Stomach (tissue), 9 donors: ENCODE measurements around the gene NDFIP2. TPM values are rescaled to one million over a fixed set of nuclear protein-coding genes. Genes with fewer than 3 reads are reported as not detected.

Experiments
- DNase-seq, 2 donors: peaks; one replicate each; pipeline versions ENCODE4 v3.0.0 to v3.0.0-alpha.2; 2013 to 2019
- H3K27ac ChIP-seq, 5 donors: fragments of 200-600 bp in 4 of 5; sonication (generic) in 4 of 5; one replicate each; pipeline ENCODE4 v1.5.1; 2013 to 2019; ENCODE audit warnings: mild to moderate bottlenecking in 1 of 5, moderate library complexity in 1 of 5
- H3K27me3 ChIP-seq, 3 donors: fragments of 200-600 bp; sonication (generic); one replicate each; pipeline ENCODE4 v1.5.1; 2017 to 2019; ENCODE audit warnings: mixed run types in 1 of 3
- H3K36me3 ChIP-seq, 4 donors: fragments of 200-600 bp; sonication (generic); 1 replicate in 3 of 4; 2 replicates in 1 of 4; pipeline ENCODE4 v1.5.1; 2016 to 2019
- H3K4me1 ChIP-seq, 4 donors: fragments of 200-600 bp; sonication (generic); one replicate each; pipeline ENCODE4 v1.5.1; 2016 to 2019
- H3K4me3 ChIP-seq, 4 donors: fragments of 200-600 bp; sonication (generic) in 3 of 4; one replicate each; pipeline ENCODE4 v1.5.1; 2016 to 2019; ENCODE audit warnings: mild to moderate bottlenecking in 1 of 4
- H3K9me3 ChIP-seq, 4 donors: fragments of 200-600 bp; sonication (generic); one replicate each; pipeline ENCODE4 v1.5.1; 2016 to 2019
- CTCF ChIP-seq, 7 experiments: fragments of 450-650 bp in 4 of 7; fragments of 200-600 bp in 3 of 7; sonication (generic) in 3 of 7; IDR thresholded peaks; one replicate each; pipeline ENCODE4 v1.5.1; 2016 to 2019; ENCODE audit warnings: antibody characterized with exemption in 7 of 7, control low read depth in 2 of 7, mild to moderate bottlenecking in 1 of 7
- EP300 ChIP-seq: sonication (generic); formaldehyde crosslinking; IDR thresholded peaks from one replicate; pipeline ENCODE4 v1.6.1; 2017; ENCODE audit warnings: antibody characterized with exemption
- POLR2A ChIP-seq, 4 donors: fragments of 450-650 bp; IDR thresholded peaks; one replicate each; pipeline ENCODE4 v1.6.1; 2016; ENCODE audit warnings: antibody characterized with exemption in 4 of 4, control low read depth in 2 of 4, mild to moderate bottlenecking in 1 of 4, moderate library complexity in 1 of 4
- POLR2AphosphoS5 ChIP-seq, 3 donors: sonication (generic); formaldehyde crosslinking; IDR thresholded peaks; one replicate each; pipeline ENCODE4 v1.6.1; 2016; ENCODE audit warnings: antibody characterized with exemption in 3 of 3
- WGBS, 5 donors: extraction: QIAGEN DNeasy Blood & Tissue Kit in 3 of 5; methylation state at CpG; one replicate each; pipeline versions ENCODE4 v1.1.5 to v1.1.7; 2013 to 2018; 5-methylcytosine and 5-hydroxymethylcytosine counted together
- intact Hi-C: fragments of 100-400 bp; cut with DNase I; formaldehyde crosslinking; loops from one replicate; pipeline ENCODE4 v1.15.1; 2023; ENCODE audit warnings: low total_unique reads
- polyA plus RNA-seq, 3 donors: library from polyadenylated mRNA; stranded (reverse); fragments of 200-250 nt; gene quantifications; one replicate each; pipeline ENCODE4 v1.2.3, GENCODE V29; 2013
- total RNA-seq, 5 donors: library from RNA; depleted of rRNA; stranded (reverse); fragments of >200 nt; gene quantifications; one replicate each; pipeline versions ENCODE4 v1.1.0 to v1.2.3, GENCODE V29; 2014 to 2016
- donor health status: healthy with polysubstance abuse.
- donor health status: Bipolar disorder and iron deficiency.
- donor health status: healthy.

The NDFIP2 gene
- total and polyA plus RNA-seq, 8 donors = 2.9 to 56.5 (median 14.7) TPM

GRCh38 chr13:79585033-79585432, 104.1 kb downstream of the NDFIP2 start:
- Histone ChIP-seq H3K27me3 (no peaks in the 10 kb centered on the region), H3K27ac (no peak overlapping the region), H3K9me3 (peaks cover 5 to 23% (median 13%) of the 10 kb centered on the region in 4 donors), H3K4me1 (no peaks in the 10 kb centered on the region), H3K36me3 (no peaks in the 10 kb centered on the region), H3K4me3 (no peak overlapping the region)
- no peak for DNase-seq
- no peak for TF ChIP-seq EP300
- no peak for TF ChIP-seq CTCF (IDR thresholded peaks at IDR 0.05)
- no peak for TF ChIP-seq POLR2AphosphoS5 (IDR thresholded peaks at IDR 0.05)
- TF ChIP-seq POLR2A (IDR thresholded peaks at IDR 0.05) = no peak
- WGBS, 5 donors = 57 to 83% (median 70%) methylated on average over 1 of the region's 1 CpG
- intact Hi-C loops = no loop called here

GRCh38 chr13:79589603-79590393, 108.8 kb downstream of the NDFIP2 start:
- Histone ChIP-seq H3K27me3 (no peaks in the 10 kb centered on the region), H3K36me3 (no peaks in the 10 kb centered on the region), H3K4me1 (no peaks in the 10 kb centered on the region), H3K4me3 (no peak overlapping the region), H3K27ac (no peak overlapping the region), H3K9me3 (peaks cover 0 to 16% (median 4%) of the 10 kb centered on the region in 4 donors)
- TF ChIP-seq POLR2AphosphoS5 (IDR thresholded peaks at IDR 0.05) = no peak
- TF ChIP-seq POLR2A (IDR thresholded peaks at IDR 0.05) = no peak
- no peak for TF ChIP-seq EP300
- TF ChIP-seq CTCF (IDR thresholded peaks at IDR 0.05) = no peak
- peak in 1 of 2 donors; percentile 26 for DNase-seq
- intact Hi-C loops = no loop called here
- 64 to 73% (median 66%) methylated on average over 7 of the region's 7 CpGs for WGBS, 5 donors

GRCh38 chr13:79590394-79590676, 109.4 kb downstream of the NDFIP2 start:
- no peak for DNase-seq
- H3K4me3 ChIP-seq = no peak overlapping the region
- TF ChIP-seq POLR2A (IDR thresholded peaks at IDR 0.05) (no peak), POLR2AphosphoS5 (IDR thresholded peaks at IDR 0.05) (no peak), EP300 (no peak), CTCF (IDR thresholded peaks at IDR 0.05) (no peak)

GRCh38 chr13:79591493-79591892, 110.5 kb downstream of the NDFIP2 start:
- Histone ChIP-seq H3K4me1 (no peaks in the 10 kb centered on the region), H3K36me3 (no peaks in the 10 kb centered on the region), H3K9me3 (peaks cover 0 to 9% (median 2%) of the 10 kb centered on the region in 4 donors), H3K4me3 (no peak overlapping the region), H3K27ac (no peak overlapping the region), H3K27me3 (no peaks in the 10 kb centered on the region)
- TF ChIP-seq POLR2A (IDR thresholded peaks at IDR 0.05) (no peak), POLR2AphosphoS5 (IDR thresholded peaks at IDR 0.05) (no peak), CTCF (IDR thresholded peaks at IDR 0.05) (no peak), EP300 (no peak)
- intact Hi-C loops = no loop called here
- DNase-seq = no peak

More at GRCh38 chr13:79590394-79590676, 109.4 kb downstream of the NDFIP2 start:
- intact Hi-C loops = no loop called here
- peaks cover 0 to 10% (median 2%) of the 10 kb centered on the region in 4 donors for H3K9me3 ChIP-seq
- no peaks in the 10 kb centered on the region for H3K36me3 ChIP-seq
- no peak overlapping the region for H3K27ac ChIP-seq
- H3K4me1 ChIP-seq = no peaks in the 10 kb centered on the region
- no peaks in the 10 kb centered on the region for H3K27me3 ChIP-seq
